Measurements from ENCODE around the gene DHRS3. TPM values are rescaled to one million over a fixed set of nuclear protein-coding genes. Genes with fewer than 3 reads are reported as not detected.
A peak's percentile ranks its signal among the peaks of the same experiment; 100 is the strongest.

The DHRS3 gene
- total and polyA plus RNA-seq, 2 of the 13 experiments (the other 11 are each of a cell fraction or from before 2014, with no cell fraction given) = 48.5 to 90.5 TPM

- TF ChIP-seq ZNF687 (CRISPR knock-in tag; IDR thresholded peaks at IDR 0.05) (peak; percentile 75), MEIS1 (CRISPR knock-in tag; IDR thresholded peaks at IDR 0.05; ENCODE audit: borderline replicate concordance) (peak; percentile 64; the same call in 1 of the 2 replicates), MEF2D (CRISPR knock-in tag; IDR thresholded peaks at IDR 0.05) (peak; percentile 83), PHF8 (CRISPR knock-in tag; IDR thresholded peaks at IDR 0.05) (no peak), PAXIP1 (CRISPR knock-in tag; conservative IDR thresholded peaks at IDR 0.05) (peak; percentile 84), CAMTA2 (CRISPR knock-in tag; IDR thresholded peaks at IDR 0.05; ENCODE audit: borderline replicate concordance) (no peak), CEBPG (CRISPR knock-in tag; IDR thresholded peaks at IDR 0.05) (peak; percentile 19; the same call in 1 of the 2 replicates), DNMT3B (CRISPR knock-in tag; conservative IDR thresholded peaks at IDR 0.05) (peak; percentile 68; the same call in 1 of the 2 replicates), PAF1 (CRISPR knock-in tag; IDR thresholded peaks at IDR 0.05) (peak; percentile 57), JUND (CRISPR knock-in tag; IDR thresholded peaks at IDR 0.05) (peak; percentile 70; the same call in 1 of the 2 replicates), FOSL2 (CRISPR knock-in tag; IDR thresholded peaks at IDR 0.05) (peak; percentile 92), CREB1 (IDR thresholded peaks at IDR 0.05) (peak; percentile 51; the same call in 1 of the 2 replicates), CREB1 (CRISPR knock-in tag; IDR thresholded peaks at IDR 0.05) (peak; percentile 70), ZMYM4 (CRISPR knock-in tag; IDR thresholded peaks at IDR 0.05) (peak; percentile 56), ZNF644 (CRISPR knock-in tag; IDR thresholded peaks at IDR 0.05; ENCODE audit: low read depth) (0 out of 2 replicates have a peak, but pooled peaks have one; percentile 44), HMGXB4 (CRISPR knock-in tag; IDR thresholded peaks at IDR 0.05; ENCODE audit: borderline replicate concordance in 1 of 2, low read depth in 1 of 2) (no peak), YEATS2 (CRISPR knock-in tag; IDR thresholded peaks at IDR 0.05; ENCODE audit: borderline replicate concordance) (no peak), THRA (CRISPR knock-in tag; IDR thresholded peaks at IDR 0.05; ENCODE audit: borderline replicate concordance) (peak; percentile 48; the same call in 1 of the 2 replicates), KAT7 (CRISPR knock-in tag; IDR thresholded peaks at IDR 0.05; ENCODE audit: borderline replicate concordance) (peak; percentile 45; the same call in 1 of the 2 replicates)
Observed at GRCh38 chr1:12608311-12608957, 9.6 kb downstream of the DHRS3 start (continued).
